Activated CD8-positive, alpha-beta memory T cell treated with anti-CD3 and anti-CD28 coated beads, Interleukin-2, amount 10 ng/mL, durations not matched to agents 7 days and 5 days (primary cell): ENCODE data around the gene RTP5. TPM values are rescaled to one million over a fixed set of nuclear protein-coding genes. Genes with fewer than 3 reads are reported as not detected.
A peak's percentile ranks its signal among the peaks of the same experiment; 100 is the strongest.

Source experiments
- ATAC-seq: fragments of 150-1000 bp; cut with Tn5 transposase; one replicate; pipeline ENCODE4 v1.10.0; 2021; ENCODE audit warnings: moderate library complexity
- CTCF ChIA-PET: fragments of 350-600 bp; sonication (Branson Sonifier 250); formaldehyde crosslinking; loops from one replicate; lab custom pipeline; 2021; ENCODE audit warnings: antibody characterized with exemption; lab: Charles Lee
- DNase-seq: peaks from one replicate; pipeline ENCODE4 v3.0.0-alpha.2; 2020
- H3K27ac Mint-ChIP-seq: one replicate; pipeline ENCODE4 v1.8.0; 2021; ENCODE audit warnings: mild to moderate bottlenecking, mixed read lengths
- H3K27me3 Mint-ChIP-seq: one replicate; pipeline ENCODE4 v1.8.0; 2021; ENCODE audit warnings: mixed read lengths
- H3K36me3 Mint-ChIP-seq: one replicate; pipeline ENCODE4 v1.8.0; 2021; ENCODE audit warnings: mild to moderate bottlenecking, mixed read lengths
- H3K4me1 Mint-ChIP-seq: one replicate; pipeline ENCODE4 v1.8.0; 2021; ENCODE audit warnings: mixed read lengths
- H3K4me3 Mint-ChIP-seq: one replicate; pipeline ENCODE4 v1.8.0; 2021; ENCODE audit warnings: mild to moderate bottlenecking, moderate library complexity, mixed read lengths
- H3K9me3 Mint-ChIP-seq: one replicate; pipeline ENCODE4 v1.8.0; 2022; ENCODE audit warnings: low read depth, mixed read lengths
- total RNA-seq, 2 experiments: library from RNA; stranded (reverse); gene quantifications; one replicate each; pipeline ENCODE4 v1.2.3, GENCODE V29; 2021

RTP5 gene
- total RNA-seq, 2 experiments from 2014 or later, result not detected

- CTCF ChIA-PET, result interaction anchor here (1.1 to 1.7 kb wide), 3 partner anchors 14 to 102 kb away, joined by 3 to 9 read pairs (median 5); no protein-coding TSS in a partner anchor
- H3K27ac Mint-ChIP-seq, result peak overlapping the region; percentile 60
These were observed 4.0 kb upstream of the RTP5 start for GRCh38 chr2:241865416-241865956.

GRCh38 chr2:241865957-241866789 lies 3.4 kb upstream of the RTP5 start:
- H3K36me3 Mint-ChIP-seq, result peaks cover 10% of the 10 kb centered on the region
- DNase-seq (no peak), ATAC-seq (peak; percentile 31)
- H3K4me1 Mint-ChIP-seq, result peaks cover 61% of the 10 kb centered on the region
- H3K27ac Mint-ChIP-seq, result peak overlapping the region; percentile 60
- H3K4me3 Mint-ChIP-seq, result no peak overlapping the region
- peaks cover 56% of the 10 kb centered on the region for H3K27me3 Mint-ChIP-seq
- peaks cover 13% of the 10 kb centered on the region for H3K9me3 Mint-ChIP-seq
- CTCF ChIA-PET, result interaction anchor here (0.7 to 1.7 kb wide), 4 partner anchors 13 to 102 kb away, joined by 3 to 9 read pairs (median 4); partner anchors contain the start of gene GAL3ST2

More at GRCh38 chr2:241865416-241865956, 4.0 kb upstream of the RTP5 start:
- Mint-ChIP-seq H3K4me3 (peak overlapping the region; percentile 16), H3K36me3 (peaks cover 10% of the 10 kb centered on the region), H3K4me1 (peaks cover 59% of the 10 kb centered on the region), H3K9me3 (peaks cover 13% of the 10 kb centered on the region), H3K27me3 (peaks cover 52% of the 10 kb centered on the region)
- ATAC-seq, result no peak
- DNase-seq, result no peak

GRCh38 chr2:241866790-241867645 lies 2.5 kb upstream of the RTP5 start:
- Mint-ChIP-seq H3K4me3 (no peak overlapping the region), H3K27me3 (peaks cover 59% of the 10 kb centered on the region), H3K27ac (no peak overlapping the region), H3K36me3 (peaks cover 8% of the 10 kb centered on the region), H3K4me1 (peaks cover 59% of the 10 kb centered on the region), H3K9me3 (peaks cover 13% of the 10 kb centered on the region)
- no peak for ATAC-seq
- CTCF ChIA-PET, result interaction anchor here (0.7 to 1.9 kb wide), 5 partner anchors 12 to 103 kb away, joined by 3 to 19 read pairs (median 5); no protein-coding TSS in a partner anchor
- DNase-seq, result no peak

GRCh38 chr2:241867776-241868420 lies 1.6 kb upstream of the RTP5 start:
- Mint-ChIP-seq H3K4me1 (peaks cover 57% of the 10 kb centered on the region), H3K9me3 (peaks cover 13% of the 10 kb centered on the region), H3K27me3 (peaks cover 62% of the 10 kb centered on the region), H3K36me3 (peaks cover 8% of the 10 kb centered on the region), H3K4me3 (peak overlapping the region; percentile 6), H3K27ac (no peak overlapping the region)
- ATAC-seq, result no peak
- CTCF ChIA-PET, result interaction anchor here (0.7 to 1.9 kb wide), 7 partner anchors 8 to 165 kb away, joined by 3 to 19 read pairs (median 5); no protein-coding TSS in a partner anchor
- peak; percentile 72 for DNase-seq

GRCh38 chr2:241868661-241869081 lies 858 bp upstream of the RTP5 start:
- peaks cover 8% of the 10 kb centered on the region for H3K36me3 Mint-ChIP-seq
- peaks cover 56% of the 10 kb centered on the region for H3K27me3 Mint-ChIP-seq
- peaks cover 13% of the 10 kb centered on the region for H3K9me3 Mint-ChIP-seq
- CTCF ChIA-PET, result interaction anchor here (0.7 to 1.9 kb wide), 6 partner anchors 9 to 153 kb away, joined by 3 to 19 read pairs (median 7); partner anchors contain the start of gene D2HGDH
- DNase-seq (no peak), ATAC-seq (no peak)
- H3K4me1 Mint-ChIP-seq, result peaks cover 50% of the 10 kb centered on the region
- no peak overlapping the region for H3K4me3 Mint-ChIP-seq
- no peak overlapping the region for H3K27ac Mint-ChIP-seq

- peaks cover 44% of the 10 kb centered on the region for H3K27me3 Mint-ChIP-seq
These were observed 582 bp downstream of the RTP5 start for GRCh38 chr2:241870081-241870541.

GRCh38 chr2:241870611-241871537 lies 1.3 kb downstream of the RTP5 start:
- Mint-ChIP-seq H3K27ac (no peak overlapping the region), H3K27me3 (peaks cover 37% of the 10 kb centered on the region), H3K4me1 (peaks cover 35% of the 10 kb centered on the region), H3K4me3 (no peak overlapping the region), H3K9me3 (no peaks in the 10 kb centered on the region), H3K36me3 (no peaks in the 10 kb centered on the region)
- no peak for DNase-seq
- ATAC-seq, result peak; percentile 22
- CTCF ChIA-PET, result no interaction called here

More at GRCh38 chr2:241870081-241870541, 582 bp downstream of the RTP5 start:
- no peak for ATAC-seq
- peaks cover 38% of the 10 kb centered on the region for H3K4me1 Mint-ChIP-seq
- no peak overlapping the region for H3K4me3 Mint-ChIP-seq
- H3K9me3 Mint-ChIP-seq, result peaks cover 1% of the 10 kb centered on the region
- DNase-seq, result no peak
- H3K36me3 Mint-ChIP-seq, result no peaks in the 10 kb centered on the region
- no peak overlapping the region for H3K27ac Mint-ChIP-seq
- CTCF ChIA-PET, result no interaction called here

- Mint-ChIP-seq H3K4me1 (peaks cover 34% of the 10 kb centered on the region), H3K27ac (no peak overlapping the region), H3K36me3 (no peaks in the 10 kb centered on the region), H3K9me3 (no peaks in the 10 kb centered on the region), H3K27me3 (peaks cover 36% of the 10 kb centered on the region), H3K4me3 (no peak overlapping the region)
- ATAC-seq (no peak), DNase-seq (no peak)
- CTCF ChIA-PET, result interaction anchor here (1.3 kb wide), 1 partner anchor 127 kb away, joined by 4 read pairs; no protein-coding TSS in a partner anchor
These were observed 2.2 kb downstream of the RTP5 start for GRCh38 chr2:241871538-241872312.

- CTCF ChIA-PET, result interaction anchor here (1.3 kb wide), 1 partner anchor 128 kb away, joined by 4 read pairs; no protein-coding TSS in a partner anchor
- Mint-ChIP-seq H3K27ac (no peak overlapping the region), H3K36me3 (no peaks in the 10 kb centered on the region), H3K4me1 (peaks cover 31% of the 10 kb centered on the region), H3K27me3 (peaks cover 34% of the 10 kb centered on the region), H3K9me3 (no peaks in the 10 kb centered on the region), H3K4me3 (no peak overlapping the region)
- ATAC-seq (no peak), DNase-seq (no peak)
These were observed 2.7 kb downstream of the RTP5 start for GRCh38 chr2:241872313-241872642.

- CTCF ChIA-PET, result interaction anchor here (1.3 kb wide), 1 partner anchor 129 kb away, joined by 4 read pairs; no protein-coding TSS in a partner anchor
- H3K27ac Mint-ChIP-seq, result no peak overlapping the region
- no peaks in the 10 kb centered on the region for H3K36me3 Mint-ChIP-seq
- no peak overlapping the region for H3K4me3 Mint-ChIP-seq
- peaks cover 24% of the 10 kb centered on the region for H3K4me1 Mint-ChIP-seq
- H3K9me3 Mint-ChIP-seq, result no peaks in the 10 kb centered on the region
- ATAC-seq (no peak), DNase-seq (no peak)
- H3K27me3 Mint-ChIP-seq, result peaks cover 24% of the 10 kb centered on the region
These were observed 3.7 kb downstream of the RTP5 start for GRCh38 chr2:241873081-241873802.

GRCh38 chr2:241873803-241874110 lies 4.2 kb downstream of the RTP5 start:
- Mint-ChIP-seq H3K4me1 (peaks cover 19% of the 10 kb centered on the region), H3K36me3 (no peaks in the 10 kb centered on the region), H3K27ac (no peak overlapping the region), H3K27me3 (peaks cover 19% of the 10 kb centered on the region), H3K4me3 (no peak overlapping the region), H3K9me3 (no peaks in the 10 kb centered on the region)
- DNase-seq (no peak), ATAC-seq (no peak)
- CTCF ChIA-PET, result no interaction called here
